Right atrium auricular region (tissue), 2 donors: ENCODE measurements around the gene FANCG. TPM values are rescaled to one million over a fixed set of nuclear protein-coding genes. Genes with fewer than 3 reads are reported as not detected.
A peak's percentile ranks its signal among the peaks of the same experiment; 100 is the strongest.

Experiments
- DNase-seq: peaks from one replicate; pipeline ENCODE4 v3.0.0-alpha.2; 2019; ENCODE audit warnings: low spot score
- H3K27ac ChIP-seq, 2 donors: fragments of 200-600 bp; sonication (generic); 1 replicate in 1 of 2; 2 replicates in 1 of 2; pipeline ENCODE4 v1.5.1; 2016 to 2019
- H3K27me3 ChIP-seq, 2 donors: fragments of 200-600 bp; sonication (generic); one replicate each; pipeline versions ENCODE4 v1.5.1 to v1.6.0; 2017 to 2019
- H3K36me3 ChIP-seq: fragments of 200-600 bp; sonication (generic); one replicate; pipeline ENCODE4 v1.5.1; 2016
- H3K4me1 ChIP-seq, 2 donors: fragments of 200-600 bp; sonication (generic); one replicate each; pipeline versions ENCODE4 v1.5.1 to v1.6.0; 2017 to 2019
- H3K4me3 ChIP-seq, 2 donors: fragments of 200-600 bp; sonication (generic); 1 replicate in 1 of 2; 2 replicates in 1 of 2; pipeline ENCODE4 v1.5.1; 2017 to 2019; ENCODE audit warnings: mild to moderate bottlenecking in 1 of 2, moderate library complexity in 1 of 2
- H3K9me3 ChIP-seq, 2 donors: fragments of 200-600 bp; sonication (generic); one replicate each; pipeline ENCODE4 v1.5.1; 2019
- CTCF ChIP-seq, 2 donors: fragments of 200-600 bp; sonication (generic); IDR thresholded peaks; one replicate each; pipeline ENCODE4 v1.5.1; 2019; ENCODE audit warnings: antibody characterized with exemption in 2 of 2
- total RNA-seq, 2 donors: library from RNA; depleted of rRNA; stranded (reverse); fragments of >200 nt; gene quantifications; one replicate each; pipeline ENCODE4 v1.1.0, GENCODE V29; 2016

The FANCG gene
- total RNA-seq, 2 donors from 2014 or later: 0.89 to 1.9 TPM

- Histone ChIP-seq H3K9me3 (no peaks in the 10 kb centered on the region), H3K27ac (no peak overlapping the region), H3K36me3 (peaks cover 59% of the 10 kb centered on the region), H3K4me3 (no peak overlapping the region), H3K27me3 (no peaks in the 10 kb centered on the region), H3K4me1 (peaks cover 0 to 36% of the 10 kb centered on the region in 2 donors)
- no peak for DNase-seq
- TF ChIP-seq CTCF (IDR thresholded peaks at IDR 0.05): no peak
These were observed 25.4 kb upstream of the FANCG start for GRCh38 chr9:35105126-35105525.

- DNase-seq: no peak
- Histone ChIP-seq H3K27me3 (no peaks in the 10 kb centered on the region), H3K9me3 (no peaks in the 10 kb centered on the region), H3K4me1 (peaks cover 0 to 30% of the 10 kb centered on the region in 2 donors), H3K27ac (no peak overlapping the region), H3K4me3 (no peak overlapping the region), H3K36me3 (peaks cover 62% of the 10 kb centered on the region)
- no peak for TF ChIP-seq CTCF (IDR thresholded peaks at IDR 0.05)
These were observed 24.8 kb upstream of the FANCG start for GRCh38 chr9:35104586-35104985.

GRCh38 chr9:35103660-35104191 is 24.0 kb upstream of the FANCG start:
- Histone ChIP-seq H3K27me3 (no peaks in the 10 kb centered on the region), H3K36me3 (peaks cover 62% of the 10 kb centered on the region), H3K4me3 (peak overlapping the region; percentile 64 to 74), H3K27ac (peak overlapping the region; percentile 82 to 87), H3K9me3 (no peaks in the 10 kb centered on the region), H3K4me1 (peaks cover 0 to 25% of the 10 kb centered on the region in 2 donors)
- DNase-seq: no peak
- TF ChIP-seq CTCF (IDR thresholded peaks at IDR 0.05): no peak

- Histone ChIP-seq H3K27ac (peak within 1 kb of the TSS; percentile 82 to 87), H3K36me3 (peaks cover 55% of the 10 kb centered on the region), H3K4me3 (peak within 1 kb of the TSS; percentile 64 to 74), H3K4me1 (peaks cover 0 to 25% of the 10 kb centered on the region in 2 donors), H3K9me3 (no peaks in the 10 kb centered on the region), H3K27me3 (no peaks in the 10 kb centered on the region)
- DNase-seq: peak; percentile 96
- TF ChIP-seq CTCF (IDR thresholded peaks at IDR 0.05): no peak
These were observed 23.3 kb upstream of the FANCG start, which contains the start of gene STOML2 for GRCh38 chr9:35102769-35103659. STOML2 (minus strand) TSS chr9:35103131; CDS start chr9:35103094, 37 bp downstream.

GRCh38 chr9:35102465-35102768 is 22.7 kb upstream of the FANCG start:
- H3K4me3 ChIP-seq: peak overlapping the region; percentile 64 to 74
- H3K9me3 ChIP-seq: no peaks in the 10 kb centered on the region
- peaks cover 0 to 25% of the 10 kb centered on the region in 2 donors for H3K4me1 ChIP-seq
- H3K36me3 ChIP-seq: peaks cover 49% of the 10 kb centered on the region
- no peaks in the 10 kb centered on the region for H3K27me3 ChIP-seq
- no peak for TF ChIP-seq CTCF (IDR thresholded peaks at IDR 0.05)
- peak overlapping the region; percentile 82 to 87 for H3K27ac ChIP-seq
- DNase-seq: no peak
